NCI-H82 (cell line): ENCODE measurements around the gene DUSP9.
"Not testable (repeated sequence)": the region's sequence is repeated elsewhere in the genome, so short reads cannot be mapped to it uniquely, and the experiment has no call there.

ENCODE experiments used
- DNase-seq: peaks from one replicate; lab custom pipeline; 2025; lab: John Stamatoyannopoulos, UW

The DUSP9 gene

GRCh38 chrX:153646620-153647373 lies at the start of gene DUSP9:
DUSP9 (plus strand) TSS chrX:153647203; CDS start chrX:153647954, 751 bp downstream.
- DNase-seq: peak; percentile 71

- DNase-seq: peak; percentile 42
These were observed 48.3 kb upstream of the DUSP9 start, which contains the start of gene CCNQ for GRCh38 chrX:153598541-153599191. CCNQ (minus strand) TSS chrX:153599139; CDS start chrX:153599073, 66 bp downstream.

- peak; percentile 95 for DNase-seq
These were observed 47.6 kb upstream of the DUSP9 start for GRCh38 chrX:153599192-153600031.

GRCh38 chrX:153600032-153600373 lies 47.0 kb upstream of the DUSP9 start:
- DNase-seq: peak; percentile 45

GRCh38 chrX:153600921-153601320 lies 46.1 kb upstream of the DUSP9 start:
- DNase-seq: no peak

GRCh38 chrX:153601511-153602110 lies 45.4 kb upstream of the DUSP9 start:
- no peak for DNase-seq

GRCh38 chrX:153602601-153603000 lies 44.4 kb upstream of the DUSP9 start:
- no peak for DNase-seq

- no peak for DNase-seq
These were observed 43.8 kb upstream of the DUSP9 start for GRCh38 chrX:153603131-153603656.

GRCh38 chrX:153604666-153605380 lies 42.2 kb upstream of the DUSP9 start:
- not testable (repeated sequence) for DNase-seq

GRCh38 chrX:153606503-153606902 lies 40.5 kb upstream of the DUSP9 start:
- no peak for DNase-seq

GRCh38 chrX:153608376-153608775 lies 38.6 kb upstream of the DUSP9 start:
- no peak for DNase-seq

GRCh38 chrX:153608806-153609205 lies 38.2 kb upstream of the DUSP9 start:
- no peak for DNase-seq

- DNase-seq: peak; percentile 67
These were observed 36.8 kb upstream of the DUSP9 start for GRCh38 chrX:153609917-153610835.

GRCh38 chrX:153610836-153611213 lies 36.2 kb upstream of the DUSP9 start:
- no peak for DNase-seq

- DNase-seq: no peak
These were observed 35.5 kb upstream of the DUSP9 start for GRCh38 chrX:153611298-153612095.

- no peak for DNase-seq
These were observed 34.6 kb upstream of the DUSP9 start for GRCh38 chrX:153612413-153612812.

- DNase-seq: no peak
These were observed 32.2 kb upstream of the DUSP9 start for GRCh38 chrX:153614818-153615217.

- DNase-seq: no peak
These were observed 26.4 kb upstream of the DUSP9 start for GRCh38 chrX:153620576-153620975.

GRCh38 chrX:153621949-153622598 lies 24.9 kb upstream of the DUSP9 start:
- no peak for DNase-seq
